ENCODE results near the gene MCM7.

GRCh38 chr7:100071018-100071723 is 30.0 kb downstream of the MCM7 start:
- no peak for TF ChIP-seq EP300 (IDR thresholded peaks at IDR 0.05; ENCODE audit: borderline replicate concordance in 1 of 2, low read depth in 1 of 2, low read length in 1 of 2)
- no peak for TF ChIP-seq GATA2 (CRISPR knock-in tag; IDR thresholded peaks at IDR 0.05)
- TF ChIP-seq FOSL2 (IDR thresholded peaks at IDR 0.05; ENCODE audit: borderline replicate concordance, low read depth): no peak
- TF ChIP-seq JUND (IDR thresholded peaks at IDR 0.05): no peak
- TF ChIP-seq YY1 (IDR thresholded peaks at IDR 0.05; ENCODE audit: low read depth): no peak

All from SK-N-SH (cell line).